Colonic mucosa (tissue), 4 donors: ENCODE data around the gene RAB40A. TPM values are rescaled to one million over a fixed set of nuclear protein-coding genes. Genes with fewer than 3 reads are reported as not detected.
"Not testable (repeated sequence)": the region's sequence is repeated elsewhere in the genome, so short reads cannot be mapped to it uniquely, and the experiment has no call there.

Experiments used
- DNase-seq: peaks from one replicate; pipeline ENCODE4 v3.0.0-alpha.2; 2020
- H3K27ac ChIP-seq: fragments of 200-600 bp; one replicate; pipeline ENCODE4 v1.8.0; 2021
- H3K27me3 ChIP-seq: fragments of 200-600 bp; one replicate; pipeline ENCODE4 v1.8.0; 2021
- H3K36me3 ChIP-seq: fragments of 200-600 bp; one replicate; pipeline ENCODE4 v1.8.0; 2021
- H3K4me1 ChIP-seq: fragments of 200-600 bp; one replicate; pipeline ENCODE4 v1.8.0; 2021; ENCODE audit warnings: mild to moderate bottlenecking
- H3K4me3 ChIP-seq: fragments of 200-600 bp; one replicate; pipeline ENCODE4 v1.8.0; 2021
- H3K9ac ChIP-seq, 2 donors: one replicate each; pipeline ENCODE4 v1.7.0; 2013; ENCODE audit warnings: control low read depth in 2 of 2, low read depth in 2 of 2, low read length in 2 of 2
- H3K9me3 ChIP-seq: fragments of 200-600 bp; one replicate; pipeline ENCODE4 v1.8.0; 2021
- CTCF ChIP-seq: fragments of 200-600 bp; IDR thresholded peaks from one replicate; pipeline ENCODE4 v1.8.0; 2022; ENCODE audit warnings: antibody characterized with exemption, mild to moderate bottlenecking
- intact Hi-C: fragments of 100-400 bp; cut with DNase I; formaldehyde crosslinking; loops from one replicate; pipeline ENCODE4 v1.14.1; 2022
- total RNA-seq, 2 donors: library from RNA; stranded (reverse); fragmentation: NEBNext Ultra II Directional in 1 of 2; extraction: Animal tissue kit (Norgen Biotek cat#: 25700) in 1 of 2; gene quantifications; one replicate each; pipeline ENCODE4 v1.2.1, GENCODE V29; 2021
- donor health status: healthy.
- donor health status: DM: no; HTN: no; CAD: no.
- donor health status: DM: no; HTN: no; CAD: no.

Gene RAB40A
- total RNA-seq, 2 donors from 2014 or later: 0.10 to 0.16 TPM

- Histone ChIP-seq H3K27ac (no peak overlapping the region), H3K4me1 (no peaks in the 10 kb centered on the region), H3K27me3 (no peaks in the 10 kb centered on the region), H3K9me3 (no peaks in the 10 kb centered on the region), H3K4me3 (no peak overlapping the region), H3K36me3 (no peaks in the 10 kb centered on the region), H3K9ac (no peak overlapping the region)
- no peak for DNase-seq
- no peak for TF ChIP-seq CTCF
- intact Hi-C loops: no loop called here
Observed at GRCh38 chrX:103483720-103484119, 35.6 kb downstream of the RAB40A start.

- Histone ChIP-seq H3K9me3 (no peaks in the 10 kb centered on the region), H3K36me3 (no peaks in the 10 kb centered on the region), H3K27me3 (no peaks in the 10 kb centered on the region), H3K9ac (no peak overlapping the region), H3K27ac (no peak overlapping the region), H3K4me3 (no peak overlapping the region), H3K4me1 (no peaks in the 10 kb centered on the region)
- no peak for DNase-seq
- intact Hi-C loops: no loop called here
- TF ChIP-seq CTCF: no peak
Observed at GRCh38 chrX:103480526-103480925, 38.8 kb downstream of the RAB40A start.

GRCh38 chrX:103477496-103477895, 41.8 kb downstream of the RAB40A start:
- H3K4me3 ChIP-seq: no peak overlapping the region
- no peak for DNase-seq
- H3K9me3 ChIP-seq: no peaks in the 10 kb centered on the region
- H3K36me3 ChIP-seq: no peaks in the 10 kb centered on the region
- no peak for TF ChIP-seq CTCF
- intact Hi-C loops: no loop called here
- no peak overlapping the region for H3K27ac ChIP-seq
- H3K9ac ChIP-seq: no peak overlapping the region
- H3K4me1 ChIP-seq: no peaks in the 10 kb centered on the region
- H3K27me3 ChIP-seq: no peaks in the 10 kb centered on the region

- no peak overlapping the region for H3K4me3 ChIP-seq
- H3K9ac ChIP-seq: no peak overlapping the region
- no peaks in the 10 kb centered on the region for H3K27me3 ChIP-seq
- H3K9me3 ChIP-seq: no peaks in the 10 kb centered on the region
- intact Hi-C loops: no loop called here
- H3K4me1 ChIP-seq: no peaks in the 10 kb centered on the region
- TF ChIP-seq CTCF: no peak
- no peaks in the 10 kb centered on the region for H3K36me3 ChIP-seq
- H3K27ac ChIP-seq: no peak overlapping the region
- no peak for DNase-seq
Observed at GRCh38 chrX:103475381-103475780, 43.9 kb downstream of the RAB40A start.

- DNase-seq, H3K9ac ChIP-seq, H3K27me3 ChIP-seq, H3K4me1 ChIP-seq, H3K4me3 ChIP-seq, H3K27ac ChIP-seq, H3K9me3 ChIP-seq, intact Hi-C loops, H3K36me3 ChIP-seq: not testable (repeated sequence)
Observed at GRCh38 chrX:103469977-103470376, 49.3 kb downstream of the RAB40A start.

- H3K36me3 ChIP-seq: no peaks in the 10 kb centered on the region
- H3K4me3 ChIP-seq: no peak overlapping the region
- no peaks in the 10 kb centered on the region for H3K9me3 ChIP-seq
- no peaks in the 10 kb centered on the region for H3K27me3 ChIP-seq
- no peaks in the 10 kb centered on the region for H3K4me1 ChIP-seq
- DNase-seq: no peak
- H3K9ac ChIP-seq: no peak overlapping the region
- no peak for TF ChIP-seq CTCF
- intact Hi-C loops: no loop called here
- H3K27ac ChIP-seq: no peak overlapping the region
Observed at GRCh38 chrX:103467887-103468286, 51.4 kb downstream of the RAB40A start.
